LNCaP clone FGC (cell line): ENCODE results near the gene B4GALNT4.
"Not testable (repeated sequence)": the region's sequence is repeated elsewhere in the genome, so short reads cannot be mapped to it uniquely, and the experiment has no call there.

Source experiments
- DNase-seq: peaks from one replicate; pipeline ENCODE4 v3.0.0-alpha.2; 2011; ENCODE audit warnings: low read depth
- H3K4me3 ChIP-seq: 2 replicates; pipeline ENCODE4 v1.5.1; 2011; ENCODE audit warnings: mild to moderate bottlenecking, low read depth, low read length, control low read depth
- CTCF ChIP-seq: IDR thresholded peaks from 2 replicates; pipeline ENCODE4 v1.5.1; 2012; ENCODE audit warnings: mild to moderate bottlenecking; ENCODE audit not compliant: control insufficient read depth, insufficient read depth; ENCODE audit errors: extremely low read depth

The B4GALNT4 gene

GRCh38 chr11:420054-420910, 51.0 kb downstream of the B4GALNT4 start:
- no peak overlapping the region for H3K4me3 ChIP-seq
- no peak for DNase-seq
- TF ChIP-seq CTCF, result no peak

DNA sequence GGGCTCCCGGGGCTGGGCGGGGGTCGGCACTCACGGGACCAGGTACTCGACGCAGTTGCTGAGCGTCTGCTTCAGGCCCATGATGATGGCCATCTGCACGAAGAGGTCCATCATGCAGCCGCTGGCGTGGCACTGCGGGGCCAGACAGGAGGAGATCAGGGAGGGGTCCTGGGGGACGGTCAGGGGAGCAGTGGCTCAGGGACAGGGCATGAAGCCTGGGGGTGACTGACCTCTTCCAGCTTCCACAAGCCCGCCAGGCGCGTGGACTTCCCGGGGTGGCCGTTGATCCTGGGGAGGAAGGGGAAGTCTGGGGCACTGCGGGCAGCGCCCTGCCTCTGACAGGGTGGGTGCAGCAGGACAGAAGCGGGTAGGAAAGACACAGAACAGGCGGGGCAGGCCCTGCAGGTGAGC, 51.6 kb downstream of the B4GALNT4 start:
- H3K4me3 ChIP-seq, result no peak overlapping the region
- TF ChIP-seq CTCF, result no peak
- no peak for DNase-seq

DNA sequence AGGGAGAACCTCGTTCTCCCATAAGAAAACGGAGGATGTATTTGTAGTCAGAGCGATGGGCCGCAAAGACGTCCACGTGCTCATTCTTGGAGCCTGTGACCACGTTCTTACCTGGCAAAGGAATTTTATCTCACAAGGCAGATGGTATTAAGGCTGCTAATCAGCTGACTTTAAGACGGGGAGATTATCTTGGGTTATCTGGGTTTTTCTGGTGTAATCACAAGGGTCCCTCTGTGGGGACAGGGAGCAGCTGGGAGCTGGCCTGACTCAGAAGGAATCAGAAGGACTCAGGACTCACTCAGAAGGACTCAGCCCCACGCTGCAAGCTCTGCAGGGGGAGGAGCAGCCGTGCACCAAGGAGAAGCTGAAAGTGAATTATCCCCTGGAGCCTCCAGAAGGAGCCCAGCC, 53.0 kb downstream of the B4GALNT4 start:
- DNase-seq, result no peak
- no peak overlapping the region for H3K4me3 ChIP-seq
- TF ChIP-seq CTCF, result no peak

GRCh38 chr11:424232-424631, 54.9 kb downstream of the B4GALNT4 start:
- no peak for DNase-seq
- TF ChIP-seq CTCF, result no peak
- no peak overlapping the region for H3K4me3 ChIP-seq

DNA sequence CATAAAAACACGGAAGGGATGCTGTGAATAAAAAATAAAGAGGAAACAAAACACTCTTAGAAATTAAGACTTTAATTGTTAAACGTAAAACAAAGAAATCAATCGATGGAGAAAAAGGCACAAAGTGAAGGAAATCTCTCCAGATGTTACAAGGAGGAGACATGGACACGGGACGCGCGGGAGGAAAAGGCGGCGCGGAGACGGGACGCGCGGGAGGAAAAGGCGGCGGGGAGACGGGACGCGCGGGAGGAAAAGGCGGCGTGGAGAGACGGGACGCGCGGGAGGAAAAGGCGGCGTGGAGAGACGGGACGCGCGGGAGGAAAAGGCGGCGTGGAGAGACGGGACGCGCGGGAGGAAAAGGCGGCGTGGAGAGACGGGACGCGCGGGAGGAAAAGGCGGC, 55.5 kb downstream of the B4GALNT4 start:
- not testable (repeated sequence) for DNase-seq, H3K4me3 ChIP-seq

GRCh38 chr11:425301-425700, 56.0 kb downstream of the B4GALNT4 start:
- no peak for DNase-seq
- no peak overlapping the region for H3K4me3 ChIP-seq
- no peak for TF ChIP-seq CTCF

- DNase-seq, result no peak
- no peak for TF ChIP-seq CTCF
- no peak overlapping the region for H3K4me3 ChIP-seq
Measured at GRCh38 chr11:426851-427250, 57.6 kb downstream of the B4GALNT4 start.
